Osteoblast (primary cell): ENCODE measurements around the gene PSEN2. TPM values are rescaled to one million over a fixed set of nuclear protein-coding genes. Genes with fewer than 3 reads are reported as not detected.

Source experiments
- DNase-seq: peaks from one replicate; pipeline ENCODE4 v3.0.0; 2011; ENCODE audit warnings: low spot score, mixed read lengths; ENCODE audit not compliant: insufficient read length; ENCODE audit errors: missing footprints
- H2AFZ ChIP-seq: 2 replicates; pipeline ENCODE4 v1.6.0; 2011; ENCODE audit warnings: mild to moderate bottlenecking, low read length
- H3K27ac ChIP-seq: 2 replicates; pipeline ENCODE4 v1.5.1; 2011; ENCODE audit warnings: mild to moderate bottlenecking, low read depth, low read length, moderate library complexity
- H3K27me3 ChIP-seq: 2 replicates; pipeline ENCODE4 v1.6.0; 2012; ENCODE audit warnings: mild to moderate bottlenecking, control low read depth, inconsistent platforms, low read length, moderate library complexity; ENCODE audit not compliant: insufficient read depth
- H3K36me3 ChIP-seq: 2 replicates; pipeline ENCODE4 v1.5.1; 2011; ENCODE audit warnings: mild to moderate bottlenecking, low read length, control low read depth, moderate library complexity; ENCODE audit not compliant: insufficient read depth
- H3K4me1 ChIP-seq: 2 replicates; pipeline ENCODE4 v1.5.1; 2011; ENCODE audit warnings: mild to moderate bottlenecking, low read length, control low read depth, moderate library complexity; ENCODE audit not compliant: insufficient read depth
- H3K4me2 ChIP-seq: 2 replicates; pipeline ENCODE4 v1.6.0; 2011; ENCODE audit warnings: mild to moderate bottlenecking, low read length; ENCODE audit not compliant: insufficient read depth
- H3K4me3 ChIP-seq: fragments of 200-600 bp; sonication (generic); 3 replicates; pipeline ENCODE4 v1.5.1; 2012; ENCODE audit warnings: mild to moderate bottlenecking, low read length, inconsistent platforms; ENCODE audit not compliant: insufficient read depth
- H3K79me2 ChIP-seq: 2 replicates; pipeline ENCODE4 v1.6.0; 2012; ENCODE audit warnings: mild to moderate bottlenecking, low read length, control low read depth, inconsistent platforms; ENCODE audit not compliant: insufficient read depth
- H3K9me3 ChIP-seq: 2 replicates; pipeline ENCODE4 v1.5.1; 2011; ENCODE audit warnings: low read depth, low read length, control low read depth
- H4K20me1 ChIP-seq: 2 replicates; pipeline ENCODE4 v1.6.0; 2012; ENCODE audit warnings: mild to moderate bottlenecking, low read length, control low read depth; ENCODE audit not compliant: insufficient read depth
- total RNA-seq: library from RNA; depleted of rRNA; stranded (reverse); fragments of >200 nt; gene quantifications from 2 replicates; pipeline ENCODE4 v1.2.3, GENCODE V29; 2012
- TF ChIP-seq, protein P1 (sequence below): IDR thresholded peaks from 2 replicates; pipeline ENCODE4 v1.5.1; 2011; ENCODE audit warnings: mild to moderate bottlenecking, low read depth, low read length, moderate library complexity; ENCODE audit errors: extremely low read depth

The PSEN2 gene
- total RNA-seq: 31.5 and 32.9 TPM in 2 replicates

DNA sequence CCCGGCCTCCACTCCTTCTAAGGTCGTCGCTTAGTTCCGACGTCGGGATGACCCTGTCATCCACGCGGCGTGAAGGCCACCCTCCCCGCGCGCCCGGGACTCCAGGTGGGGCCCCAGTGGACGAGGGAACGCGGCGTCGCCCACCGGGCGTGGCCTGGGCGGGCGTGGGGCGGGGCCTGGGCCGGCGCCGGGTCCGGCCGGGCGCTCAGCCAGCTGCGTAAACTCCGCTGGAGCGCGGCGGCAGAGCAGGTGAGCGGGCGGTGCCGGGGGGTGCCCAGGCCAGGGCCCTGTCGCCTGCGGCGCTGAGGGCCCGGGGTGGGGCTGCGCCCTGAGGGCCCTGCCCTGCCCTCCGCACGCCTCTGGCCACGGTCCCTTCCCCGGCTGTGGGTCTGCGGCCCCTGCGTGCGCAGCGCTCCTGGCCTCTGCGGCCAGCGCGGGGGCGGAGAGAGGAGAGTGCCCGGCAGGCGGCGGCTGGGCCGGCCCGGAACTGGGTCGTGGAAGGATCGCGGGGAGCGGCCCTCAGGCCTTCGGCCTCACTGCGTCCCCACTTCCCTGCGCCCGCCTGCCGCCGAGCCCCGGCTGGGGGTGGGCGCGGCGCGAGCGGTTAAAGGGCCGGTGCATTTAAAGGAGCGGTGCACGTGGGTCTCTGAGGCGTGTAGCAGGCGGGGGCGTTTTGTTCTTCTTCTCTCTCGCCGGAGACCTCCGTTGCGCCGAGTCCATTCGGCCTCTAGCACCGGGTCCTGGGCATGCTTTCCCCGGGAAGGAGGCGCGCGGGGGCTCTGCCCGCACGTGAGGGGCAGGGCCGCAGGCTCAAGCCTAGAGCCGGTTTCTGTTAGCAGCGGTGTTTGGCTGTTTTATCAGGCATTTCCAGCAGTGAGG, at the start of gene PSEN2:
Gene PSEN2, plus strand, starts transcription at position 216 of the 879 bp plus-strand sequence. CDS start 11,292 bp downstream, outside the sequence.
- H3K4me1 ChIP-seq: peaks cover 11% of the 10 kb centered on the region
- H3K4me2 ChIP-seq: peak within 1 kb of the TSS; percentile 87
- TF ChIP-seq, protein P1, sequence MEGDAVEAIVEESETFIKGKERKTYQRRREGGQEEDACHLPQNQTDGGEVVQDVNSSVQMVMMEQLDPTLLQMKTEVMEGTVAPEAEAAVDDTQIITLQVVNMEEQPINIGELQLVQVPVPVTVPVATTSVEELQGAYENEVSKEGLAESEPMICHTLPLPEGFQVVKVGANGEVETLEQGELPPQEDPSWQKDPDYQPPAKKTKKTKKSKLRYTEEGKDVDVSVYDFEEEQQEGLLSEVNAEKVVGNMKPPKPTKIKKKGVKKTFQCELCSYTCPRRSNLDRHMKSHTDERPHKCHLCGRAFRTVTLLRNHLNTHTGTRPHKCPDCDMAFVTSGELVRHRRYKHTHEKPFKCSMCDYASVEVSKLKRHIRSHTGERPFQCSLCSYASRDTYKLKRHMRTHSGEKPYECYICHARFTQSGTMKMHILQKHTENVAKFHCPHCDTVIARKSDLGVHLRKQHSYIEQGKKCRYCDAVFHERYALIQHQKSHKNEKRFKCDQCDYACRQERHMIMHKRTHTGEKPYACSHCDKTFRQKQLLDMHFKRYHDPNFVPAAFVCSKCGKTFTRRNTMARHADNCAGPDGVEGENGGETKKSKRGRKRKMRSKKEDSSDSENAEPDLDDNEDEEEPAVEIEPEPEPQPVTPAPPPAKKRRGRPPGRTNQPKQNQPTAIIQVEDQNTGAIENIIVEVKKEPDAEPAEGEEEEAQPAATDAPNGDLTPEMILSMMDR: no peak
- peak within 1 kb of the TSS; percentile 93 for H2AFZ ChIP-seq
- peak within 1 kb of the TSS; percentile 84 for H3K4me3 ChIP-seq
- H3K9me3 ChIP-seq: no peaks in the 10 kb centered on the region
- peaks cover 10% of the 10 kb centered on the region for H3K79me2 ChIP-seq
- peak; percentile 98 for DNase-seq
- H3K27ac ChIP-seq: peak within 1 kb of the TSS; percentile 8
- no peaks in the 10 kb centered on the region for H3K27me3 ChIP-seq
- no peaks in the 10 kb centered on the region for H4K20me1 ChIP-seq
- no peaks in the 10 kb centered on the region for H3K36me3 ChIP-seq

DNA sequence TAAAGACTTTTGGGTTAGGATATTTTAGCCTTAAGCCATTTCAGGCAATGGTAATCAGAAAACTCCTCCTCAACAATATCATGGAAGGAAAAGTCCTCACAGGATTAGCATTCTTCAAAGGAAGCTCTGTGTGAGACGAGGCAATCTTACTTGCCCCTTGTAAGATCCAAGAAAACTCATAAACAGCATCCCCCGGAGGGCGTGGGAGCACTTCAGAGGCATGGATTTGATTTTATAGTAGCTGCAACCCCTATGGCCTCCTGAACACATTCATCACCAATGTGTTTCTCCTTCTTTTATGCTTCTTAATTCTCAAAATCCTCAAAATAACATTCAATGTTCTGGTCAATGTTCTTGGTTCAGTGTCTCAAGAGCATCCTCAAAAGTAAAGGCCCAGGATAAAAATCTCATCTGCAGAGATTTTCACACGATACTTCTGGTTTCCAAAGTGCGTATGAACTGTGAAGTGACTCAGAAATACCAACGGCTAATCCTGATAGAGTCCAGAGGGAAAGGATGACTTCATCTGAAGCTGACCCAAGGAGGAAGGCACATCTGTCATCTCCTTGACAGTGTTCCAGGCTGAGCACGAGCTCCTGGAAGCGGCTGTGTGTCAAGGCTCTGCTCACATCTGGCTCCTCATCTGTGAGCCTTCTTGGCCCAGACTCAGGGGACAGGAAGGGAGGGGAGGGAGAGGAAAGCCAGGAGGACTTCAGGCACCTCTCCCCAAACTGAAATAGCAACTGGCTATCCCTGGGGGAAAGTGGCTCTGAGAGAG, 49.3 kb upstream of the PSEN2 start:
- no peaks in the 10 kb centered on the region for H3K36me3 ChIP-seq
- H3K79me2 ChIP-seq: no peaks in the 10 kb centered on the region
- peak overlapping the region; percentile 84 for H3K27ac ChIP-seq
- H2AFZ ChIP-seq: peak overlapping the region; percentile 66
- no peaks in the 10 kb centered on the region for H3K27me3 ChIP-seq
- peak overlapping the region; percentile 41 for H3K4me2 ChIP-seq
- peak; percentile 96 for DNase-seq
- TF ChIP-seq, protein P1: no peak
- H3K4me1 ChIP-seq: peaks cover 14% of the 10 kb centered on the region
- H3K4me3 ChIP-seq: no peak overlapping the region
- H3K9me3 ChIP-seq: no peaks in the 10 kb centered on the region
- H4K20me1 ChIP-seq: no peaks in the 10 kb centered on the region

DNA sequence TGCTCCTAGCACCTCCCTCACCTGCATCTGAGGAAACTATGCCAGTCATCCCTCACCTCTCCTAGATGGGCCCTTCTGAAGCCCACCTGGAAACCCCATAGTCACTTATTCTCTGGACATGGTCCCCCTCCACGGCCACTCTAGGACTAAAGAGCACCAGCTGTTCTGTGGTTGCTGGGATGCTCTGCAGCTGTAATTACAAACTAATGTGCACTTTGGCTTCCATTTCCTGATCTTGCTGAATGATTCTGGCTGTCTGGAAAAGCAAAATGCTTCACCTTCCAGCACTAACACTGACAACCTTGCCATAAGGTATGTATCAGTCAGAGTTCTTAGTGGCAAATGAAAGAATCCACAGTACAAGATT, 48.7 kb upstream of the PSEN2 start:
- no peak for DNase-seq
- peaks cover 14% of the 10 kb centered on the region for H3K4me1 ChIP-seq
- no peak overlapping the region for H3K4me3 ChIP-seq
- no peaks in the 10 kb centered on the region for H3K79me2 ChIP-seq
- H3K27ac ChIP-seq: peak overlapping the region; percentile 53
- H2AFZ ChIP-seq: no peak overlapping the region
- H3K9me3 ChIP-seq: no peaks in the 10 kb centered on the region
- H3K36me3 ChIP-seq: no peaks in the 10 kb centered on the region
- no peaks in the 10 kb centered on the region for H3K27me3 ChIP-seq
- H3K4me2 ChIP-seq: no peak overlapping the region
- TF ChIP-seq, protein P1: no peak
- H4K20me1 ChIP-seq: no peaks in the 10 kb centered on the region

DNA sequence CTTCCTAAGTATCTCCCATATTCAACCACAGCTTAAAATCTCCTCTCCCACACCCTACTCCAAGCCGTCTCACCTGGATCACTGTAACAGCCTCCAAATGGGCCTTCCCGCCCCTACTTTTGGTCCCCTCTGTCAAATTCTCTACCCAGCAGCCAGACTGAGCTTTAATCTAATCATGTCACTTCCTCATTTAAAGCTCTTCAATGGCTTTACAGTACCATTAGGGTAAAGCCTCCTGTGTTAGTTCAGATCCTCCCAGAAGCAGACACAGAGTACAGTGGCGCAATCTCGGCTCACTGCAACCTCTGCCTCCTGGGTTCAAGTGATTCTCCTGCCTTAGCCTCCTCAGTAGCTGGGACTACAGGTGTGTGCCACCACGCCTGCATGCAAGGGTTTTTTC, 46.8 kb upstream of the PSEN2 start:
- DNase-seq: no peak
- Histone ChIP-seq H3K4me3 (no peak overlapping the region), H3K4me1 (peaks cover 17% of the 10 kb centered on the region), H3K27ac (no peak overlapping the region), H2AFZ (no peak overlapping the region), H4K20me1 (no peaks in the 10 kb centered on the region), H3K27me3 (no peaks in the 10 kb centered on the region), H3K9me3 (no peaks in the 10 kb centered on the region), H3K36me3 (no peaks in the 10 kb centered on the region), H3K79me2 (no peaks in the 10 kb centered on the region), H3K4me2 (no peak overlapping the region)
- TF ChIP-seq, protein P1: no peak
